Measurements from ENCODE around the gene FSCN2. TPM values are rescaled to one million over a fixed set of nuclear protein-coding genes. Genes with fewer than 3 reads are reported as not detected.

FSCN2 gene
- total and polyA plus RNA-seq, 2 of the 4 experiments (the other 2 are of a cell fraction), result 0.18 to 0.84 TPM

- in situ Hi-C loops (cut with MboI; ENCODE audit: low sequenced_read_pairs) (no loop called here), dilution Hi-C loops (cut with HindIII; ENCODE audit: low sequenced_read_pairs, unreplicated experiment) (no loop called here), intact Hi-C loops (cut with micrococcal nuclease) (no loop called here)
- Histone ChIP-seq H3K14ac (replicated peaks; ENCODE audit: low read depth, low read length) (no peak overlapping the region), H2AFZ (replicated peaks; ENCODE audit: low read length, poor library complexity) (peak overlapping the region; percentile 96), H2BK120ac (ENCODE audit: low read depth, low read length) (no peak overlapping the region), H3K27me3 (ENCODE audit: control insufficient read depth, insufficient read depth, low read length) (no peaks in the 10 kb centered on the region), H2BK15ac (ENCODE audit: low read depth, low read length) (no peak overlapping the region), H3K56ac (ENCODE audit: extremely low read depth, insufficient read depth, low read length) (no peak overlapping the region), H3K4me1 (ENCODE audit: control insufficient read depth, insufficient read depth, low read length) (peaks cover 16% of the 10 kb centered on the region), H3K4ac (ENCODE audit: low read depth, low read length) (no peak overlapping the region), H3K9me1 (ENCODE audit: insufficient read depth, low read length) (peaks cover 12% of the 10 kb centered on the region), H3K9me3 (ENCODE audit: control insufficient read depth, insufficient read depth, low read length) (no peaks in the 10 kb centered on the region), H2BK5ac (ENCODE audit: low read depth, low read length, poor library complexity, severe bottlenecking) (no peak overlapping the region), H3K23ac (ENCODE audit: low read depth, low read length) (0 out of 2 replicates have a peak overlapping the region, but pooled peaks have one; percentile 8), H3K4me2 (ENCODE audit: low read depth, low read length) (peak overlapping the region; percentile 98), H4K5ac (ENCODE audit: low read depth, low read length) (no peak overlapping the region), H4K8ac (ENCODE audit: low read depth in 2 of 2, low read length in 2 of 2) (no peak overlapping the region), H2BK20ac (ENCODE audit: low read depth, low read length) (no peak overlapping the region), H4K20me1 (ENCODE audit: insufficient read depth, low read length) (peaks cover 34% of the 10 kb centered on the region), H3K36me3 (ENCODE audit: control insufficient read depth, insufficient read depth, low read length) (peaks cover 35% of the 10 kb centered on the region), H4K91ac (ENCODE audit: insufficient read depth, low read depth, low read length) (no peak overlapping the region; the same call in 1 of the 2 replicates), H2AK5ac (ENCODE audit: low read depth, low read length) (peak overlapping the region; percentile 17; the same call in 1 of the 2 replicates), H3K4me3 (ENCODE audit: insufficient read depth, low read depth, low read length) (peak overlapping the region; percentile 100), H3K18ac (ENCODE audit: low read depth, low read length) (no peak overlapping the region), H2AK9ac (replicated peaks; ENCODE audit: low read depth, low read length, poor library complexity) (peak overlapping the region; percentile 98), H3K9ac (ENCODE audit: low read depth, low read length) (peak overlapping the region; percentile 98), H3K79me1 (ENCODE audit: low read depth in 1 of 2, low read length in 2 of 2) (peaks cover 17 to 67% of the 10 kb centered on the region in 2 experiments), H3K27ac (ENCODE audit: insufficient read depth, low read length) (no peak overlapping the region; the same call in 1 of the 2 replicates)
- ChIA-PET POLR2A (ENCODE audit: unreplicated experiment) (no interaction called here), CTCF (no interaction called here)
- 85% methylated on average over 20 of the region's 27 CpGs; no CpG with 5 or more reads in 1 of the 2 experiments for WGBS, 2 experiments (ENCODE audit: extremely low coverage in 2 of 2, insufficient read length in 1 of 2)
- DNase-seq (no peak), ATAC-seq (ENCODE audit: low read depth) (no peak)
- no peak for TF ChIP-seq SMC3 (IDR thresholded peaks at IDR 0.05; ENCODE audit: low read depth, low read length)
- no TSS peak for BruUV-seq (replicated peaks)
Observed at GRCh38 chr17:81550830-81551457, 22.8 kb downstream of the FSCN2 start.

Data from IMR-90 (cell line).